GF-D8 (cell line): ENCODE data around the gene MILR1.
"Not testable (repeated sequence)": the region's sequence is repeated elsewhere in the genome, so short reads cannot be mapped to it uniquely, and the experiment has no call there.

Experiments used
- DNase-seq: peaks from one replicate; lab custom pipeline; 2025; lab: John Stamatoyannopoulos, UW

The MILR1 gene, protein sequence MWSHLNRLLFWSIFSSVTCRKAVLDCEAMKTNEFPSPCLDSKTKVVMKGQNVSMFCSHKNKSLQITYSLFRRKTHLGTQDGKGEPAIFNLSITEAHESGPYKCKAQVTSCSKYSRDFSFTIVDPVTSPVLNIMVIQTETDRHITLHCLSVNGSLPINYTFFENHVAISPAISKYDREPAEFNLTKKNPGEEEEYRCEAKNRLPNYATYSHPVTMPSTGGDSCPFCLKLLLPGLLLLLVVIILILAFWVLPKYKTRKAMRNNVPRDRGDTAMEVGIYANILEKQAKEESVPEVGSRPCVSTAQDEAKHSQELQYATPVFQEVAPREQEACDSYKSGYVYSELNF

DNA sequence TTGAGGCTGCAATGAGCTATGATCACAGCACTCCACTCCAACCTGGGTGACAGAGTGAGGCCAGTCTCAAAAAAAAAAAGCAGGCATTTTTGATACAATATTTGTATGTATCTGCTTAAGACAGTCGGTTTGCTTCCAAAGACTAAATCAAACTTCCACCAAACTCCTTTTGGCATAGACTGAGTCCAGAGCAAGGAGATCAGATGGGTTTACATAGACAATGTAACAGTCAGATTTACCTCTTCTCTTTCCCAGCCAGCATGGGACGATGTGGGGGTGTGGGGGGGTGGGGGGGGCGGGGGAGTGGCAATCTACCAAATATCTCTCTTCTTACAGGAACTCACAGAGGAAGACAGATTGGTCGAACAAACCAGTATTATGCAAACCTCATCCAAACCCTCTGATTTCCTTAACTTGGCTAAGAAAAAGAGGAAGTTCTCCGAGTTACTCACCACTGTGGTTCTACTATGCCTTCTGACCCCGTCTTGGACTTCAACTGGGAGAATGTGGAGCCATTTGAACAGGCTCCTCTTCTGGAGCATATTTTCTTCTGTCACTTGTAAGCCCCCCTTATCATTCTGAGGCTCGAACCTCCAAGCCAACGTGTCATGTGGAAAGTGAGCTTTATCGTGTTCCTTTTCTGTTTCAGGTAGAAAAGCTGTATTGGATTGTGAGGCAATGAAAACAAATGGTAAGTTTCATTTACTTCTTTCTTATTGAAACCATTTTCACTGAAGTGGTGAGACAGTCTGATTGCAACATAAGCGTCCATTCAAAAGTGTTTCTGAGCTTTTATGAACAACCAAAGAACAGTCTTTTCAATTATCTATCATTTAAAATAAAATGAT is at the start of gene MILR1:
Gene MILR1, plus strand, starts transcription at position 451 of the 848 bp plus-strand sequence. Its CDS starts 54 bp downstream, at position 505.
- peak; percentile 99 for DNase-seq

DNA sequence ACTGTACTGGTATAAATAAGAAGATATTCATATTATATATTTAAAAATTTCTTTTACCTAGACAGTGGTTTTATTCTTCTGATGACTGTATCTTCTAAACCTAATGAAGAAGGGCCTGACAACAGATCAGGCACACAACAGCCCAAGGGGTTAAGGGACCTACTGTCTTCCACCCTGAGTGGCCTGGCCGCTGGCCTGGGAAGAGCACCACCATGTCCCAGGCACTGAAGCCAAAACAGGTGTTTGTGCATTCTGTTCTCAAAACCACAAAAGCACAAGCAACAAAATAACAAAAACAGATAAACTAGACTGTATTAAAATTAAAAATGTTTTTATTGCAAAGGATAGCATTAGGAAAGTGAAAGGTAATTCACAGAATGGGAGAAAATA is 49.2 kb upstream of the MILR1 start:
- DNase-seq = no peak

DNA sequence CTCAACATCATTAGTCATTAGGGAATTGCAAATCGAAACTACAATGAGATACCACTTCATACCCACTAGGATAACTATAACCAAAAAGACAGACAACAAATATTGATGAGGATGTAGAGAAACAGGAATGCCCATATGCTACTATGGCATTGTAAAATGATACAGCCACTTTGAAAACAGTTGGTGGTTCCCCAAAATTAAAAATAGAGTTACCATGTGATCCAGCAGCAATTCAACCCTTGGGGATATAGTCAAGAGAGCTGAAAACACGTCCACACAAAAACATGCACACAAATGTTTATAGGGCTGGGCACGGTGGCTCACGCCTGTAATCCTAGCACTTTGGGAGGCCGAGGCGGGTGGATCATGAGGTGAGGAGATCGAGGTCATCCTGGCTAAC is 48.3 kb upstream of the MILR1 start:
- no peak for DNase-seq

DNA sequence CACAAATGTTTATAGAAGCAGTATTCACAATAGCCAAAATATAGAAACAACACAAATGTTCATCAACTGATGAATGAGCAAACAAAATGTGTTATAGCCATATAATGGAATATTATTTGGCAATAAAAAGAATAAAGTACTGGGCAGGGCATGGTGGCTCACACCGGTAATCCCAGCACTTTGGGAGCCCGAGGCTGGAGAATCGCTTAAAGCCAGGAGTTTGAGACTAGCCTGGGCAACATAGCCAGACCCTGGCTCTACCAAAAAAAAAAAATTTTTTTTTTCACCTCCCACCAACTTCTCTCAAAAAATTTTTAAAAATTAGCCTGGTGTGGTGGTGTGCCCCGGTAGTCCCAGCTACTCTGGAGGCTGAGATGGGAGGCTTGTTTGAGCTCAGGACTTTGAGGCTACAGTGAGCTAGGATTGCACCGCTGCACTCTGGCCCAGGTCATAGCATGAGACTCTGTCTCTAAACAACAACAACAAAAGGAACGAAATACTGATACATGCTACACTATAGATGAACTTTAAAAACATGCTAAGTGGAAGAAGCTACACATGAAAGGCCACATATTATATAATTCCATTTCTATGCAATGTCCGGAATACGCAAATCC is 47.6 kb upstream of the MILR1 start:
- no peak for DNase-seq

DNA sequence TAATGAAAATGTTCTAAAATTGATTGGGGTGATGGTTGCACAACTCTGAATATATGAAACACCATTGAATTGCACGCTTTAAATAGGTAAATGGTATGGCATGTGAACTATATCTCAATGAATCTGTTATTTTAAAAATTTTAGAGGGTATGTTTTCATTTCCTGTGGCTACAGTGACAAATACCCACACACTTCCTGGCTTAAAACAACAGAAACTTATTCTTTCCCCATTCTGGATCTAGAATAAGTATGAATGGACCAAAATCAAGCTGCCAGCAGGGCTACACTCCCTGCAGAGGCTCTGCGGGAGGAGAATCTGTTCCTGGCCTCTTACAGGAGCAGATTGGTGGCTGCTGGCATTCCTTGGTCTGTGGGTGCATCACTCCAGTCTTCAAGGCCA is 47.0 kb upstream of the MILR1 start:
- DNase-seq = no peak

DNA sequence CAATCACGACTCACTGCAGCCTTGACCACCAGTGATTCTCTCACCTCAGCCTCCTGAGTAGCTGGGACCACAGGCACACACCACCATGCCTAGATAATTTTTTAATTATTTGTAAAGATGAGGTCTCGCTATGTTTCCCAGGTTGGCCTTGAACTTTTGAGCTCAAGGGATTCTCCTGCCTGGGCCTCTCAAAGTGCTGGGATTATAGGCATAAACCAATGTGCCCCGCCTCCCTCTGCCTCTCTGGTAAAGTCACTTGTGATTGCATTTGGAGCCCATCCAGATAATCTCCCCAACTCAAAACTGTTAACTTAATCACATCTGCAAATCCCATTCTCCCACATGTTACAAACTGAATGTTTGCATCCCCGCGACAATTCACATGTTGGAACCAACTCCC is 46.4 kb upstream of the MILR1 start:
- no peak for DNase-seq

DNA sequence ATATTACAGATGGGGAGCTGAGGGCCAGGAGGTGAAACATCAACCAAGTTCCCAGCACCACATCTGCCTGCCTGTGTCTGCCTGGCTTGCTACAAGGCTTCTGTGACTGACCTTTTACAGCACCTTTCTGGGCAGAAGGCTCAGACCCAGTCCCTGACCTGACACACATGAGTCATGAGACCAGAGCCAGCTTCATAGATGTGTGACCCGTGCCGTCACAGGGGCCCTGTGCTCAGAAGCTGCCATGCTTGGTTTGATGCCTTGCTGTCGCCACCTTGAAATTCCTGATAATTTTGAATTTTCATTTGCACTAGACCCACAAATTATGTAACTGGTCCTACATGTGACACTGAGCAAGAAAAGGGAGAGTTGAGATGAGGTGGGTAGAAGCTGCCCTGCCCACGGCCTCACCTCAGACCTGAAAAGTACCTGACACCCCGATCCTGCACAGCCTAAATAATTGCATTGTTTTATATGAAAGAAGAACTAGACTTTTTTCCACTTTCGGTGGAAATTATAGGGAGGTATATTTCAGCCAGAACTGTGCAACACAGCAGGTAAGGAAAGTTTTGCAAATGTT is 44.9 kb upstream of the MILR1 start:
- DNase-seq = no peak

DNA sequence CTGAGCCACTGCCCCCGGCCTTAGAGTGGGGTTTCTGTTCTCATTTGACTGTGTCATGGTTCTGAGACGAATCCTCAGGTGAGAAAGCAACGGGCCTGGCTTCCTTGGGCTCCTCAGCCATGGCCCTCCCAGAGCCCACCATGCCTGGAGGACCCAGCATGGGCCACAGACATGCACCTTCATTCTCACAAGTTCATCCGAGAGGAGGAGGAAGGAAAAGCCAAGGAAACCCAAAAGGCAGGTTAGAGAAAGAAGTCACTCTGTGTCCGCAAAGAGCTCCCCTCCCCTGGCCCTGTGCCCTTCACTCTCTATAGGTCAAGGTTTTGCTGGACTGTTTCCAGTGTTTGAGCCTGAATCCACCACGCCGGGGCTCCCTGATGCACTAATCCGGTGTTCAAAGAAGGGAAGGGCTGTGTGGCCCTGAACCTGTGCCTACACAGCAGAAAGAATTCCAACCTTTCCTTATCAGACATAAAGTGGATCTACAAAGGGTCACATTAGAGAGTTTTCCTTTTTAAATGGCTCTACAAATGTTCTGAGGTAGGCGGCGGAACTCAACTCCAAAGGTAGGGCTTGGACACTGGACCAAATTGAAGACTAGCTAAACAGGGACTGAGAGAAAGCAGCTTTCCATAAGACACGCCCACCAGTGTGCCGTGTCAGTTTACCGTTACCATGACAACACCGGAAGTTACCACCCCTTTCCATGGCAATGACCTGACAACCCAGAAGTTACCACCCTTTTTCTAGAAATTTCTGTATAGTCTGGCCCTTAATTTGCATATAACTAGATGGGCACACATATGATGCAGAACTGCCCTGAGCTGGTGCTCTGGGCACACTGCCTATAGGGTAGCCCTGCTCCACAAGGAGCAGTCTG is 42.4 kb upstream of the MILR1 start:
- DNase-seq = no peak

DNA sequence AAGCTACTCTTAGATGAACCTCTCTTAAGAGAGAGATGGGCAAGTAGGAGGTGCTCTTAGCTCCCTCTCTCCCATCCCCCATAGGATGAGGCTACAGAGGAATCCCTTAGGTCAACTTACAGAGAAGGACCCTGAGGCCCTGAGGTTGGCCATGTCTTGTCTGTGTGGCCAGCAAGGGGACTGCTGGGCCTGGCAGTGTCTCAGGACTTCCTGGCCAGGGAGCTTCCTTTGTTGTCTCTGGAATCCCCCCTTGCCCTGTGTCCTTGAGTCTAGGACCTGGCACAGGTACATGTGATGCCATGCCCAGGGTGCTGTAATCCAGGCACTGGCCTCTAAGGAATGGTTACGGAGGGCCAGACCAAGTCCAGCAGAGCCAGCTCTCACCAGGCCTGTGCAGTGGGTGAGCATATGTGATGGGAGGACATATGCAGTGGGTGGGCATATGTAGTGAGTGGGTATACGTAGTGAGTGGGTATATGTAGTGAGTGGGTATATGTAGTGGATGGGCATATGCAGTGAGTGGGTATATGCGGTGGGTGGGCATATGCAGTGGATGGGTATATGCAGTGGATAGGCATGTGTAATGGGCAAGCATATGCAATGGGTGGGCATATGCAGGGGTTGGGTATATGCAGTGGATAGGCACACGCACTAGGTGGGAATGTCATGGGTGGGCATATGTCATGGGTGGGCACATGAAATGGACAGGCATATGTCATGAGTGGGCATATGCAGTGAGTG is 38.0 kb upstream of the MILR1 start:
- DNase-seq = no peak

DNA sequence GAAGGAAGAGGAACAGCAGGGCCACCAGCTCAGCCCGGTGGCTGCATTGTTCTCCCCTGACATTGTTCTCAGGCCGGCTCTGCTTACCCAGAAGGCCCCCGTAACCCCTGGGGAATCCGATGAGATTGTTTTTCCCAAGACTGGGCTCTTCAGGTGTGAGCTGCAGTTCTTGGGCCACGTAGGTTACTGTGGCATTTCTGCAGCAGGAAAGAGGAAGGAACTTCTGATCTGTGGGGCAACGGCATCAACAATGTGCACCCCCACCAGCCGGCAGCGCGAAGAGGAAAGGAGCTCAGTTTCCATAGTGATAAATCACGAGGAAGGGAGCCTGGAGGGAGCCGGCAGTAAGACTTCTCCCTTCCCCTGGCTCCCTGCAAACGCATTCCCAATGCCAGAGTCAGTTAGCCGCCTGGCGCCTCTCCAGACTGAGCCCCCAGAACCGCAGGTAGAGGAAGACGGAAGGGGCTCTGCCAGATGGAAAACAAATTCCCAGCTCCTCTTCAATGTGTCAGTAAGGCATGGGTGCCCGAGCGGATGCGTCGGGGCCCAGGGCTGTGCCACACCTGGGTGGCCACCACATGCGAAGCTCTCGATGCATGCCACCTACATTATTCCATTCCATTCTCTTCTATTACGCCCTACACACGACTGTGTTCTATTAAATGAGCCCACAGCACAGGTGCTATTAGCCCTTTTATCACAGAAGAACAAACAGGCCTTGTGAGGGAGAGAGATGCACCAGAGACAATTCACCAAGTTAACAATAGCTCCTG is 36.7 kb upstream of the MILR1 start:
- peak; percentile 67 for DNase-seq

DNA sequence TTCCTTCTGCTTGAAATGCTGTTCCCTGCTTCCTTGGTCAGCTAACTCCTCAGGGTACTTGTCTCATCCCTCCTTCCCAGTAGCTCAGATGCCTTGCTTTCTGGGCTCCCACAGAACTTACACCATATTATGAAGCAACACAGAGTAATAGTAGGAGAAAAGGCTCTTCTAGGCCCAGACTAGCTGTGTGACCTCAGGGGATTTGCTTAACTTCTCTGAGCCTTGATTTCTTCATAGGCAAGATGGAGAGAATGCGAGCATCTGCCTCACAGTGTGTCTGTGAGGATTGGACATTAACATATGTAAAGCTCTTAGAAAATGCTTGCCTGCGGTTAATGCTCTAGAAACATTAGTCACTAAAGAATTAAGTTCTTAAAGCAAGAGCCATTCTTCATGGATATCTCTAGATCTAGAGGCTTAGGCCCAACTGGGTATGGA is 36.0 kb upstream of the MILR1 start:
- no peak for DNase-seq

DNA sequence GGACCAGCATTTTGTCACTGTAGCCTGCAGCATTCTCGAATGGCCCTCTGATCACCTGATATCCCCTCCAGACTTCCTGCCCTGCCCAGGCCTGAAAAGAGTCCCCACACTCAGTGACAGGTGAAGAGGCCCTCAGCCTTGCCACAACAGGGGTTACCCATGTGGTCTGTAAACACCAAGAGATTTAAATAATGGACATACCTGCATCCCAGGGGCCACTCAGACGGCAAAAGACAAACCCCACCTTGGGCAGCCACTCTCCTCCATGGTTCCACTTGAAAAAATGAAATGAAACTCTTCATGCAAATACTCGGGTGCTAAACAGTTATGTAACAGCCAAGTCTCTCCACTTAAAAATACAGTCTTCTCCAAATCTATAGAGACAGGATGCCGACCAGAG is 35.4 kb upstream of the MILR1 start:
- DNase-seq = no peak

DNA sequence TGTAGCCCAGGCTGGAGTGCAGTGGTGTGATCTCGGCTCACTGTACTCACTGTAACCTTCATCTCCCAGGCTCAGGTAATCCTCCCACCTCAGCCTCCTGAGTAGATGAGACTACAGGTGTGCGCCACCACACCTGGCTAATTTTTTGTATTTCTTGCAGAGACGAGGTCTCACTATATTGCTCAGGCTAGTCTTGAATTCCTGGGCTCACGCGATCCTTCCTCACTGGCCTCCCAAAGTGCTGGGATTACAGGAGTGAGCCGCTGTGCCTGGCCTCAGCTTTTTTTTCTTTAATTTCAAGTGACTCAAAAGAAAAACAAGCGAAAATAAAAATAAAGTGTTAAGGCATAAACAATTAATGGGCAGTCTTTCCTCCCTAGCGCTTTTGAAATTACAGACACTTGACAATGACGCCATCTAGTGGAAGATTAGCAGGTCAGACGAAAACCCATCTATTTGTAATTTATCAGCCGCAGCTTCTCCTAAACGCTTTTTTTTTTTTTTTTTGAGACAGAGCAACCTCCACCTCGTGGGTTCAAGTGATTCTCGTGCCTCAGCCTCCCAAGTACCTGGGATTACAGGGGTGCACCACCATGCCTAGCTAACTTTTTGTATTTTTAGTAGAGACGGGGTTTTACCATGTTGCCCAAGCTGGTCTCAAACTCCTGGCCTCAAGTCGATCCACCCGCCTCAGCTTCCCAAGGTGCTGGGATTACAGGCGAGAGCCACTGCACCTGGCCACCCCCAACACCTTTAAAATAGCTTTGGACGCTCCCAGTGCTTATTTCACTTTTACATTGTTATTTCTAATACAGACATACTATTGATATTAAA is 30.2 kb upstream of the MILR1 start:
- peak; percentile 27 for DNase-seq

DNA sequence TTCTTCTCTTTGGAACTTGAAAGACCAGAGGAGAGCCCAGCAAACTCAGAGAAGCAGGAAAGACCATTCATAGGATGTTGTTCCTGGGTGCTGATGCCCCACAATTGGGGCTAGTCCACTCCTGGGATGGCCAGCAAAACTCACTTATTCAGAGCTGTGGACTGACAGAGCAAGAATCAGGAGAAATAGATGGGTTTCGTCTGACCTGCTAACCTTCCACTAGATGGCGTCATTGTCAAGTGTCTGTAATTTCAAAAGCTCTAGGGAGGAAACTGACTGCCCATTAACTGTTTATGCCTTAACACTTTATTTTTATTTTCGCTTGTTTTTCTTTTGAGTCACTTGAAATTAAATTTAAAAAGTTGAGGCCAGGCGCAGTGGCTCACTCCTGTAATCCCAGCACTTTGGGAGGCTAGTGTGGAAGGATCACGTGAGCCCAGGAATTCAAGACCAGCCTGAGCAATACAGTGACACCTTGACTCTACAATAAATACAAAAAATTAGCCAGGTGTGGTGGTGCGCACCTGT is 28.7 kb upstream of the MILR1 start:
- peak; percentile 47 for DNase-seq

DNA sequence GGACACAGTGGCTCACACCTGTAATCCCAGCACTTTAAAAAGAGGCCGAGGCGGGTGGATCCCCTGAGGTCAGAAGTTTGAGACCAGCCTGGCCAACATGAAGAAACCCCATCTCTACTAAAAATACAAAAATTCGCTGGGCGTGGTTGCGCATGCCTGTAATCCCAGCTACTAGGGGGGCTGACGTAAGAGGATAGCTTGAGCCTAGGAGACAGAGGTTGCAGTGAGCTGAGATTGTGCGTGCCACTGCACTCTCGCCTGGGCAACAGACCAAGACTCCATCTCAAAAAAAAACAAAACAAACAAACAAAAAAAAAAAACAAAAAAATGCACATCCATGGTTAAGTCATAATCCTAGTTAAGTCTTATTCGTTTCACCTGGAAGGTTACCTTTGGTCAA is 26.8 kb upstream of the MILR1 start:
- not testable (repeated sequence) for DNase-seq

DNA sequence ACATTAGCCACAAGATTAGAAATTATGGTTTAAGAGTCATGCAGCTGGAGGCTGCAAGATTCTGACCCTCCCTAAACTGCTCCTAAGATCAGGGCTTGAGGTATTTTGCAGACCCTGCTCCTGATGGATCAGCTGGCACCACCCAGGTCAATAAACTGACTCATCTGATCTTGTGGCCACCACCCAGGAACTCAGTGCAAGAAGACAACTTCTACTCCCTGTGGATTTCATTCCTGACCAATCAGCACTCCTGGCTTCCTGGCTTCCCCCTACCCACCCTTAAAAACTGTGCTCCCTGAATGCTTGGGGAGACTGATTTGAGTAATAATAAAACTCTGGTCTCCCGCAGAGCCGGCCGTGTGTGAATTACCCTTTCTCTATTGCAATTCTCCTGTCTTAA is 25.0 kb upstream of the MILR1 start:
- DNase-seq = no peak

DNA sequence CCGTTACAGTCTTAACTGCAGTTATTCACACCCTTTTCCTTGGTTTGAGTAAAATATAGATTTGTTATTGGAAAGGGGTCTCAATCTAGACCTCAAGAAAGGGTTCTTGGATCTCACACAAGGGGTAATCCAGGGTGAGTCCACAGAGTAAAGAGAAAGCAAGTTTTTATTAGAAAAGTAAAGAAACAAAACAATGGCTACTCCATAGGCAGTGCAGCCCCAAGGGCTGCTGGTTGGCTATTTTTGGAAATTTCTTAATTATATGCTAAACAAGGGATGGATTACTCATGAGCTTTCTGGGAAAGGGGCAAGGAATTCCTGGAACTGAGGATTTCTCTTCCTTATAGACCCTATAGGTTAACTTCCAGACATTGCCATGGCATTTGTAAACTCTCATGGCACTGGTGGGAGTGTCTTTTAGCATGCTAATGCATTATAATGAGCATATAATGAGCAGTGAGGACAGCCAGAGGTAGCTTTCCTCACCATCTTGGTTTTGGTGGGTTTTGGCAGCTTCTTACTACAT is 24.5 kb upstream of the MILR1 start:
- DNase-seq = no peak

DNA sequence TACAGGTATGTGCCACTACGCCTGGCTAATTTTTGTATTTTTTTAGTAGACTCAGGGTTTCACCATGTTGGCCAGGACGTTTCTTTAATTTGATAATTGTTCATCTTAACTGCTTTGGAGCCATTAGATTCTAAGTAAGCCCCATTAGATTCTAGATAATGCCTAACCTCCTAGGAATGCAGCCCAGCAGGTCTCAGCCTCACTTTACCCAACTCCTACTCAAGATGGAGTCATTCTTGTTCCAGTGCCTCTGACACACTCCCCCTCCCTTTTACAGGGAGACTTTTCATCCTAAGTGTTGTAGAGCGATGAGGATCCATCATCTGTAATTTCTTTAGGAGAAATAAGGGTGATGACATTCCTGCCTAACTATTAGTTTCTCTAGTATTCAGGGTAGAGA is 23.7 kb upstream of the MILR1 start:
- no peak for DNase-seq

DNA sequence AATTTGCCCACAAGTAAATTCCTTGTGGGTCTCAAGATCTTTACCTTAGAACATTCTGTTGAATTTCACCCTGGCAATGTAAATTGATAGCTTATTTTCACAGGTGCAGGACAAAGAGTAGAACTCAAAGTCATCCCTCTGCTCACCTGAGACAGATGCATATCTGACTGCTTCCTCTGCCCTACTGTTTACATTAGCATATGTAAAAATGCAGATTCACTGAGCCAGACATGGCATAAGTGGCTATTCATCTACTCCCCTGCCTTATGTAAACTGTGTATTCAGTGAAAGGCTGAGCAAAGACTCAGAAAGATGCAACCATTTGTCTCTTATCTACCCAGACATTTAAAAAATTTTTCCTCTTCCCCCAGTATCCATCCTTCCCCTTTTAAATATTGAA is 22.3 kb upstream of the MILR1 start:
- no peak for DNase-seq
